Lower leg skin (tissue), 3 donors: ENCODE results near the gene PCBD2.

Source experiments
- POLR2A ChIP-seq, 2 donors: fragments of 450-650 bp; IDR thresholded peaks; one replicate each; pipeline ENCODE4 v1.6.1; 2016 to 2017; ENCODE audit warnings: antibody characterized with exemption in 2 of 2, mild to moderate bottlenecking in 1 of 2, moderate library complexity in 1 of 2
- TF ChIP-seq, protein P1 (sequence below), 3 donors: fragments of 450-650 bp; IDR thresholded peaks; one replicate each; pipeline ENCODE4 v1.5.1; 2016; ENCODE audit warnings: antibody characterized with exemption in 3 of 3, mild to moderate bottlenecking in 3 of 3, moderate library complexity in 2 of 3

DNA sequence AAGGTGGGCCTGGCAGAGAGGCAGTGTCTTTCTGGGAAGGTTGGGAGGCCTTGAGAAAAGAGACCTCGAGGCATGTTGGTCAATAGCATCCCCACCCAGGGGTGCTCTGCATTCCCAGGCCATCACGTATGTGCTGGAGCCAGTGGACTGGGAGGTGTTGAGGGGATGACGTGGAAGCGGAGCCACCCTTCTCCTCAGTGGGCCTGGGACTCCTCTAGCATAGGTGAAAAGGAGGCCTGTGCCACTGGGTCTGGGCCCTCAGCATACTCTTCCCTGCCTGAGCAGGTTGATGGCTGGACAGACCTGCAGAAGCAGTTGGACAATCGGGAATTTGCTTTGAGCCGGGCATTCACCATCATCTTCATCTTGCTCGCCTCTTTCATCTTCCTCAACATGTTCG lies 103.6 kb downstream of the PCBD2 start:
- TF ChIP-seq POLR2A (IDR thresholded peaks at IDR 0.05): no peak
- TF ChIP-seq, protein P1, sequence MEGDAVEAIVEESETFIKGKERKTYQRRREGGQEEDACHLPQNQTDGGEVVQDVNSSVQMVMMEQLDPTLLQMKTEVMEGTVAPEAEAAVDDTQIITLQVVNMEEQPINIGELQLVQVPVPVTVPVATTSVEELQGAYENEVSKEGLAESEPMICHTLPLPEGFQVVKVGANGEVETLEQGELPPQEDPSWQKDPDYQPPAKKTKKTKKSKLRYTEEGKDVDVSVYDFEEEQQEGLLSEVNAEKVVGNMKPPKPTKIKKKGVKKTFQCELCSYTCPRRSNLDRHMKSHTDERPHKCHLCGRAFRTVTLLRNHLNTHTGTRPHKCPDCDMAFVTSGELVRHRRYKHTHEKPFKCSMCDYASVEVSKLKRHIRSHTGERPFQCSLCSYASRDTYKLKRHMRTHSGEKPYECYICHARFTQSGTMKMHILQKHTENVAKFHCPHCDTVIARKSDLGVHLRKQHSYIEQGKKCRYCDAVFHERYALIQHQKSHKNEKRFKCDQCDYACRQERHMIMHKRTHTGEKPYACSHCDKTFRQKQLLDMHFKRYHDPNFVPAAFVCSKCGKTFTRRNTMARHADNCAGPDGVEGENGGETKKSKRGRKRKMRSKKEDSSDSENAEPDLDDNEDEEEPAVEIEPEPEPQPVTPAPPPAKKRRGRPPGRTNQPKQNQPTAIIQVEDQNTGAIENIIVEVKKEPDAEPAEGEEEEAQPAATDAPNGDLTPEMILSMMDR (IDR thresholded peaks at IDR 0.05): no peak
